GM21528 (cell line): ENCODE results near the gene USP20.
"Not testable (repeated sequence)": the region's sequence is repeated elsewhere in the genome, so short reads cannot be mapped to it uniquely, and the experiment has no call there.

Experiments
- ATAC-seq: cut with Tn5 transposase; IDR thresholded peaks from one replicate; pipeline ENCODE4 v1.9.1; 2021; ENCODE audit warnings: mild to moderate bottlenecking, moderate library complexity; ENCODE audit not compliant: unreplicated experiment, low FRiP score

The USP20 gene

DNA sequence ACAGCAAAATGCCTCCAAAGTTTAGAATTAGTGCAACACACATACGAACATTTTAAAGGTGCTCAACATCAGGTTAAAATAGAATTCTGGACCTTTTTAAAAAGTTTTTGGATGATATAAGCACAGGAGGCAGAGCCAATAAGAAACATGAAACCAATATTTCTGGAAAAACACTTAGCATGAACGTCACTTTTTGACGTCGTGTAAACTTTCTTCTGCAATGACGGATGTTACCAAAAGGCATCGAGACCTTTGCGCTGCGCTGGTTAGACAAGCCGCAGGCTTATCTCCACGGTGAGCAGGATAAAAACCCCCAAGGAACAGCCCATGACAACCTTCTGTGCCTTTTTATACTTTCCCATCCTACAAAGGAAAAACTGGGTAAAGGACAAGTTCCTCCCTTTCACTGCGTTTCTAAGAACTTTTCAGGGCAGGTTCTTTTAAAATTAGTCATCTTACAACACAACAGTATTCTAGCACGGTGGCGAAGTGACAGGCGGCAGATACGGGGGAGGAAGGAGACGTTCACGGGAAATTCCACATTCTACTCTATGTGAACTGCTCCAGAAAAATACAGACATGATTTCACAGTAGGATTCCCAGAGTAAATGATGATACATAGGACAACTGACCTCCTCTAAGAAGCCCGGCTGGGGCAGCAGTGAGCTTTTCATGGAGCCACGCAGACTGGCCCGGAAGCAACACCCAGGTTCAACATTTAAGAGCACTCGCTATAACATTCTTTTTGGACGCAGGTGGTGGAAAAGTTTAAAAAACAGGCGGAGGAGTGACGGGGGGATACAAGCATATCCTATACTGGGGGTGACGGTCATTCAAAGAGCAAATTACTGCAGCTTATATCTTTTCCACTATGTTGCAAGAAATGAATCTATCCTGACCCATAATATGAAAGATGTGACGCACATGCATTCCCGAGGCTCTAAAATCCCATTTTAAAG, 52.4 kb downstream of the USP20 start:
- no peak for ATAC-seq

DNA sequence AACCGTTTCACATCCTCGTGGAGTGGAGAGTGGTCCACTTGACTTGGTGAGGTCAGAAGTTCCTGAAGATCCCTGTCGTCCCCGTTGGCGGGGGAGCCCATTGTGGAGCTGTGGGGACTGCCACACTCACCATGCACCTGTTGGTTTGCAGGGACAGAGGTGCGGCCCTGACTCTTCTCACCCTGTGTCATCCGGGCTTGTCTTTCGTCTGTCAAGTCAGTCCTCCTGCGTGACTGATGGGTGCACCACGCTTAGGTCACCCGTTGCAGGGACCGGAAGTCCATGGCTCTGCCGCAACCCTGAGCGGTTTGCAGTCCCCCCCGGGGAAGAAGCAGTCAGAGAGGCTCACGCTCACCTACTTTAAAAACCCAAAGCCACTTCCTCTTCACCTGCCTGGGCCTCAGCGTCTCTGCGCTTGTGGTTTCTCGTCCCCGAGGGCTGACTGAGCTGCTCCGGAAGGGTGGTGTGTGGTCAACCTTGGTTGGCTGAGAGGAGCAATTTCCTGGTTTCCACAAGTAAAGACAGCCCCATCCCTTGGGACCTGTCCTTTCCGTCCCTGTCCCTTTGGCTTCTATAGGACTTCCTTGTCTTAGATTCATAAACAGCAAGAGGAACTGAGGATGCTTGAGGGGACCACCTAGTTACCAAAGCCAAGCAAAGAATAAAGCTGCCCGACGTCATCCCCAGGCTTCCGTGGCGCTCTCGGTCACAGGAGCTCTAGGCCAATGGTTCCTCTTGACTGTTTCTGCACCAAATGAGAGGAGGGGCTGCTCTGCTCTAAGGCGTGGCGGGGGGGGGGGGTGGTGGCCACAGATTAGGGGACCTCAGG, 53.2 kb downstream of the USP20 start:
- peak; percentile 56 for ATAC-seq

DNA sequence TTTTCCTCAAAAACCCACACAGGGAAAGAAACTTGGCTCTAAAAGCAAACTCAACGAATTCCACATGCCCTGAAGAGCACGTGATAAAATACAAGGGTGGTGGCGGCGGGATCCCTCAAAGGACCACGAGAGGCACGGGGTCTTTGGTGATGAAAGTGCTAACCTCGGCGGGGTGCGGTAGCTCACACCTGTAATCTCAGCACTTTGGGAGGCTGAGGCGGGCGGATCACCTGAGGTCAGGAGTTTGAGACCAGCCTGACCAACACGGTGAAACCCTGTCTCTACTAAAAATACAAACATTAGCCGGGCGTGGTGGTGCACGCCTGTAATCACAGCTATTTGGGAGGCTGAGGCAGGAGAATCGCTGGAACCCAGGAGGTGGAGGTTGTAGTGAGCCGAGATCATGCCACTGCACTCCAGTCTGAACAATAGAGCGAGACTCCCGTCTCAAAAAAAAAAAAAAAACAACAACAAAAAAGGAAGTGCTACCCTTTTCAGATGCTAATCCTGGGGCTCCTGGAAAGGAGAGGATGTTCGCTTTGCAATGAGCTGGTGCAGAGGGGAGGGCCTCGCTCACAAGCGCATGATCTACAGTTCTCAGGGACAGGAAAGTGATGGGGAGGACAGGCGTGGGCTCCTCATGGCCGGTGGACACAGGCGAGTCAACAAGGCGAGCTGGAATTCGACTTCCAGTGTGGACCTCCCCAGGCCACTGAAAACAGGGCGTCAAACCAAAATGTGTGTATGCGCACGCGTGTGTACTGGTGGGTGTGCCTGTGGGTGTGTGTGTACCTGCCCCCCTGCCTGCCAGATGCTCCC, 54.1 kb downstream of the USP20 start:
- no peak for ATAC-seq

DNA sequence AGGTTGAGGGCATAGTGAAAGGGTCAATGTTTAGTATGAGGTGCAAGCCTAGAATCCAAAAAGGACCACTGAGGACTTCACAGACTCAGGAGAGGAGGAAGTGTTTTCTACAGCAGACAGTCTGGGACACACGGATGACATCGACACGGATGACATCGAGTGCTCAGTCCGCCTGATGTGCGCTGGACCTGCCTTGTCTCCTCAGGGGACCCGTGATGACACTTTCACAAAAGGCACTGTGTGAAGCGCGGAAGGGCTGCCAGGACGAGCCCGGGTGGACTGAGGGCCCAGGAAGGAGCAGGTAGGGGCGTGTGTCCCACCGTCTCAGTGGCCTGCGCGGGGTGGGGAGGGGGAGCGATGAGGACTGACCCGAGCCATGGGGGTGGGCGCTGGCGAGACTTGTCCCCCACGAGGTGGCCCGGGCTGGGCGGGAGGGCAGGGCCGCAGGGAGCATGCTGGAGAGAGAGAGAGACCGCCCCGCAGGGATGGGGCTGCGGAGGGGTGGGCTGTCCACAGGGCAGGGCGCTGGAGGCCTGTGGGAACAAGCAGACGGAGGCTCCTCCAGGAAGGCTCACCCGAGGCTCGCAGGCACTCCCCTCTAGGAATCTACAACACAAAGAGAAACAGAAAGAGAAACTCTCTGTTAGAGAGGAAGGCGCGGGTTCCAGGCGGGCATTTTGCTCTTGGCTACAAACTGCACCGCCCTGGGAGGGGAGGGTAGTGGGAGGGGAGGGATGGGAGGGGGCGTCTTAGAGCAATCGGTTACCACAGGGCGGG, 54.9 kb downstream of the USP20 start:
- no peak for ATAC-seq

DNA sequence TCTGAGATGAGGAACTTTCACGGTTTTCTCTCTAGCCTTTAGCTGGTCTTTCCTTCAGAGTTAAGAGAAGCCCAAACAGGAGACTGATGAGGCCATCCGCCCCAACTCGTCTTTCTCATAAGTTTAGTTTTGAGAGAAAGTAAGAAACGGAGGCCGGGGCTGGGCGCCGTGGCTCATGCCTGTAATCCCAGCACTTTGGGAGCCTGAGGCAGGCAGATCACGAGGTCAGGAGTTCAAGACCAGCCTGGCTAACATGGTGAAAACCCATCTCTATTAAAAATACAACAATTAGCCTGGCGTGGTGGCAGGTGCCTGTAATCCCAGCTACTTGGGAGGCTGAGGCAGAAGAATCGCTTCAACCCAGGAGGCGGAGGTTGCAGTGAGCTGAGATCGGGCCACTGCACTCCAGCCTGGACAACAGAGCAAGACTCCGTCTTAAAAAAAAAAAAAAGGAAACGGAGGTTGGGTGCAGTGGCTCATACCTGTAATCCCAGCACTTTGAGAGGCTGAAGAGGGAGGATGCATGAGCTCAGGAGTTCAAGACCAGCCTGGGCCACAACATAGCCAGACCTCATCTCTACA, 55.6 kb downstream of the USP20 start:
- not testable (repeated sequence) for ATAC-seq

DNA sequence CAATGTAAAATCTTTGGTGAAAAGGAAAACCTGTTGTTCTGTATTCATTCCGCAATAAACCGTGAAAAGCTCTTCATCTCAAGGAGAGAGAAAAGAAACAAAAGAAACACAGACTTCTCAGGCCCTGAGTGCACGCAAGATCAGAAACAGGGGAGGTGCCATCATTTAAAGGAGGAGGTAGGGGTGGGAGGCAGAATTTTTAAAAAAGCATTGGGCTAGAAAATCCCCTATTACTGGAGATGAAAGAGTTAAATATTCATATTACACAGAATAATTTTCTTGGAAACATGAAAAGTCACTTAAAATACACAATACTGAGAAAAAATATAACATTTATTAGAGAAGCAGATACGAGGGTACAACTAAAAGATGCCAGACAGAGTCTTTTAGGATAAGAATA, 56.3 kb downstream of the USP20 start:
- ATAC-seq = no peak

DNA sequence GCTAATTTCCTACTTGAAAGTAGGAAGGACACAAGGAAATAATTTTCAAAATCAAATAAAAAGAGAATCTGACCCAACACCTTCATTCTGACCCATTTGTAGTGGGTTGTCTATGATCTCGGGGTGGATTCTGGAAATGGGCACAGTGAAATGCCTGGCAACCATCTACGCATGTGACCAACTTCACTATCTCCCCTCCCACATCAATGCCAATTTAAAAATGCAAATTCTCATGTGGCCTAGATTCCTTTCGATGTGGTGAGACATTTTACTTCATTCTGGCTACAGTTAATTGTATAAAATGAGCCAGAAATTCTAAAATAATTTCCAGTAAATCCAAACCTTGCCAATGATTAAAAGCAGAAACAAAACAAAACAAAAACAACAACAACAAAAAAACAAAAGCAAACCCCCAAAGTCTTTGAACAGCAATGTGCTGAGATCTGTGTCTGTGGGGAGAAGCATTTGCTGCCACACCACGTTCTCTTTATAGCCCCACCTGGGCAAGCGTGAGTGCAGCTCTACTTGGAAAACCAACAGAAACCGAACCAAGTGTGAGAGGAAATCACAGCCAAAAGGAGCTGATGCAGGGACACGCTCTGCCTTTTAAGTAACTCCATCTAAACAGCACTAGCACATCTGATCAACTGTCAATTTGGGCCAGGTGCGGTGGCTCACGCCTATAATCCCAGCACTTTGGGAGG, 59.0 kb downstream of the USP20 start:
- no peak for ATAC-seq

DNA sequence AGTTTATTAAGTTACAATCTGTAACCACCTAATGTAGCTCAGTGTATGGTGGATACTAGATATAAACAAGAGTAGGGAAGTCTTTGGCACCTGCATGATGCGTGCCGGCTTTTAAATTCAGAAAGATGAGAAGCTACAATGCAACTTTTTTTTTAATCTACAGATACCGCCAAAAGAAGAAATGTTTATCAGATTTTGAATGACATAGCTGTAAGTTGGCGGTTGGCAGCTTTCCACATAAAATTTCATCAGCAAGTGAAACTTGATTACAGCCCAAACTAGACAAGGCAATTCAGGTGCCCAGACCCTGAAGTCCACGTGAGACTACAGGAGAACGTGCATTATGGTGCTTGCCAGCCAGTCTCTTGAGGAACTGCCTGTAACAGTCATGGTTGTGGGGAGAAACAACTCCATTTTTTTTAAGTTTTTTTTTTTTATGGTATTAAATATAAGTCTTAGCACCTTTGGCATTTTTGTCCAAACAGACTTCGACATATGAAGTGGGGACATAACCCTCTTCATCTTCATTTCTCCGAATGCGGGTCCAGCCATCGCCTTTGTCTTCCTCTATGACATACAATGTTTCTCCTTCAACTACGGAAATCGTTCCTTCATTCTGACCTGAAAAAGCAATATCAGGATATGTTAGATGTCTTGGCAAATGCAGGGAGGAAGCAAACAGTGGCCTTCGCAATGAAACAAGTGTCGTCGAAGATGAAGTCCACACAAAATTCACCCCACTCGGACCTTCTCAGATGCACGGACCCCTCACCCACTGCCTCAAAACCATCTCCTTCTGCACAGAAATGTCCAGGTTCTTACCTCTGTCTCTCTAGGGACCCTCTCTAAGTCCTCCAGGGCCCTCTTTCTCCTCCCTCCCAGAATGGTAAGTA, 60.4 kb downstream of the USP20 start:
- ATAC-seq = no peak

DNA sequence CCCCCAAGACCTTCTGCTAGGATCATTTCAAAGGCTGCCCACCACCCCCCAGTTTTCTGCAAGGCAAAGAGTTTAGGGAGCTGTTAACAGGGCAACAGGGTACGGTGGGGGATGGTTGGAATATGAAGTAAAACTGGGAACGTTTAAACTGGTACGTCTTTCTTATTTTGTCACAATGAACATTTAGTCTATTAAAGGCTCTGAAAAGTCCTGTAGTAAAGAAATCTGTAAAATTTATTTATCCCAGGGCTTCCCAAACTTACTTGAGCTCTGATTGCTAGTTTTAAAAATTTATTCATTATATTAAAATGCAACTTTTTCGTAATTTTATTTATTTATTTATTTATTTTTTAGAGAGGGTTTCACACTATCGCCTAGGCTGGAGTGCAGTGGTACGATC, 62.0 kb downstream of the USP20 start:
- ATAC-seq = no peak

DNA sequence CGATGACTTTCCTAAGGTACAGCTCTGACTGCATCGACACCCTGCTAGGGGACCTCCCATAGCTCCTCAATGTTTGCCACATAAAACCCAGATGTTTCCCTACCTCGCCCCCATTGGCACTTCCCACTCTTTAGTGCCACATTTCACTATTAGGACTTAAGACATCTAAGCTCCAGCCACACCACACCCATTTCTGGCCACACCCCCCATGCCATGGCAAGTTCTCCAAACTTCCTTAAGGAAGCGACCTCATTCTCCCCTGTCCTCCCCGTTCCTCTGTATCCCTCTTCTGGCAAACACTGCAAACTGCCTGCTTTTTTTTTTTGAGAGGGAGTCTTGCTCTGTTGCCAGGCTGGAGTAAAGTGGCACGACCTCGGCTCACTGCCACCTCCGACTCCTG, 62.9 kb downstream of the USP20 start:
- no peak for ATAC-seq

DNA sequence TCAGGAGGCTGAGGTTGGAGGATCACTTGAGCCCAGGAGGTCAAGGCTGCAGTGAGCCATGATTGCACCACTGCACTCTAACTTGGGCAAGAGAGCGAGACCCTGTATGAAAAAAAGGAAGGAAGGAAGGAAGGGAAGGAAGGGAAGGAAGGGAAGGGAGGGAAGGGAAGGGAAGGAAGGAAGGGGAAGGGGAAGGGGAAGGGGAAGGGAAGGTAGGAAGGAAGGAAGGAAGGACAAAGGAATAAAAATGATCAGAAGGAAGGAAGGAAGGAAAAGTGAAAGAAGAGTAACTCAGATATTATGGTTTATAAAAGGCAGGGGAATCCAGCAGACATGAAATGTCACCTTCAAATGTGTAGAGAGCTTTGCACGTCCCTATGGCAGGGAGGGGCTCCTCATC, 64.4 kb downstream of the USP20 start:
- no peak for ATAC-seq

DNA sequence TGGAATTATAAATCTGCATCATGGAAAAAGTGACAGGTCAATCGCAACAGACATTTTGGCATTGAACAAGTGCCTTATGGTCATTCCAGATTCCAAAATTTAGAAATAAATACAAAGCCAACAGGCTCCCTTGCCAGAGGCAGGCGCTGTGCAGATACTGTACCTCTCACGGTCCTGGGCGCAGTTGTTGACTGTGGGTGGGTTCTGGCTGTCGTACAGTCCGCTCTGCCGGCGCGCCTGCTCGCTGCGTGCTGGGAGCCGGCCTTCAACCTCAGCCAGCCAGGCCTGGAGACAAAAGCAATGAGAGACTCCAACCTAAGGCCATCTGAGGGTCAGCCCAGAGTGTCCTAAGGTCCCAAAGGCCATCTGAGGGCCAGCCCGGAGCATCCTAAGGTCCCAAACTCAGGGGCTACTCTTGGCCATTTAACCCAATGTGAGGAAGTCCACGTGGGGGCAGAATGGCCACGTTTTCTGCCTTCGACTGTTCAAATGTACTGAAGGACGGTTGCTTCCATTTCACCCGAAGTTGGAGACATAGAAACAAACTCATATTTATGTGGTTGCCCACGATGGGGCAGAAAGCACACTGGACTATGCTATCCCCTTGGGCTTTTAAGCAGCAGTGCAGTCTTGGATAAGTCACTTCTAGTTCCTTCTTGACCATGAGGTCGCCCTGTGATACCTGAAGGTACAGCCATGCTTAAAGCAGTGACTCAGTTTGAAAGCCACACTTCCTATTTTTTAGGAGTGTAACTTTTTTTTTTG, 65.2 kb downstream of the USP20 start:
- peak; percentile 74 for ATAC-seq

DNA sequence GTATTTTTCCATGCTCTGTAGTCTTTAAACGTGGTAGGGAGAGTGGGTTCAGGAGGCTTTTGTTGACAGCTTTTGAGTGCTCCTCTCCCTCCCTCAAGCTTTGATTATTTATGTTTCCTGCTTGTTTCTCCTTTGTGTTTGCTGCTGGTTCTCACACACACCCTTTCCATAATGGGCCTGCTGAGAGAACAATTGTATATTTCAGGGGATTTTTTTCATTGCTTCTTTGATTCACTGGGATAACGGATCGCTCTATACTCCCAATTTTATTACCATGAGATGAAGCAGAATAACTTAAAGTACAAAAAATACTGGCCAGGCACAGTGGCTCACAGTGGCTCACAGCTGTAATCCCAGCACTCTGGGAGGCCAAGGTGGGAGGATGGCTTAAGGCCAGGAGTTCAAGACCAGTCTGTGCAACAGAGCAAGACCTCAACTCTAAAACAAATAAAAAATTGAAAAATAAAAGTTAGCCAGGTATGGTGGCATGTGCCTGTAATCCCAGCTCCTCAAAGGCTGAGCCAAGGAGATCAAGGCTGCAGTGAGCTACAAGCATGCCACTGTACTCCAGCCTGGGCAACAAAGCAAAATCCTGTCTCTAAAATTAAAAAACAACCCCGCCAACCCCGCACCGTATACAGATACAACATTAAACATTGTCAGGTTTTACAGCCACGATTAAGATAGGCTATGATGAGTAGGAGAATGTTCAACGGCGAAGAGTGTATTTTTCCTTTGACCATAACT, 66.9 kb downstream of the USP20 start:
- ATAC-seq = no peak

DNA sequence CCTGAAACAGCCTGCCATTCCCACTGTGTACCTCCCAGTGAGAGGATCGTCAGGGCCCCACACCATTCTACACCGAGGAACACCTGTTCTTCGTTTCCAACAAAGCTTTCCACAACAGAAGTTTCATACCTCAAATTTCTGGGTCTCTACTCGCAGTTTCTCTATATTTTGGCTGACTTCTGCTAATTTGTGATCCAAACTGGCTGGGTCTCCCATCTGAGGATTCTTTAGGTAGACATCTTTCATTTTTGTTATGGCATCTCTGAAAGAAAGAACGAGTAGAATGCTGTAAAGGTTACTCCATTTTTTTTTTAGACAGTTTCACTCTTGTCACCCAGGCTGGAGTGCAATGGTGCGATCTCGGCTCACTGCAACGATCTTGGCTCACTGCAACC, 67.5 kb downstream of the USP20 start:
- ATAC-seq = no peak

DNA sequence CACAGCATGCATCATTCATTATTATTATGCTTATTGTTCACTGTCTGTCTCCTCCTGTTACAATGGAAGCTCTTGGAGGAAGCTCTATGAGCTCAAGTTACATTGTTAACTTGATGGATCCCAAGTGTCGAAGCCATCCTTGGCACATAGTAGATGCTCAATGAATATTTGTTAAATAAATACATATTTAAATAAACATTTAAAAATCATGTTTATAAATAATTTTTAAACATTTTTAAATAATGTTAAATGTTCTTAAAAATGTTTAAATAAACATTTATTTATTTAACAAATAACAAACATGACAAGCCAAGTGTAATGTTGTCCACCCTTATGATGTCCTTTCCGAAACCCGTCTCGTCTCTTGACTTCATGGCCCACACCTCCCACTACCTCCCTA, 69.5 kb downstream of the USP20 start:
- ATAC-seq = no peak

DNA sequence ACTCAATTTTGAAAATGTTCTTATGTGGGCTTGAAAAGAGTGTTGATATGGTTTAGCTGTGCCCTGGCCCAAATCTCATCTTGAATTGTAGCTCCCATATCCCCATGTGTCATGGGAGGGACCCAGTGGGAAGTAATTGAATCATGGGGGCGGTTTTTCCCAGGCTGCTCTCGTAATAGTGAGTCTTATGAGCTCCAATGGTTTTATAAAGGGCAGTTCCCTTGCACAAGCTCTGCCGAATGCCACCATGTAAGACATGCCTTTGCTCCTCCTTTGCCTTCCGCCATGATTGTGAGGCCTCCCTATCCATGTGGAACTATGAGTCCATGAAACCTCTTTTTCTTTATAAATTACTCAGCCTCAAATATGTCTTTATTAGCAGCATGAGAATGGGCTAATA, 71.0 kb downstream of the USP20 start:
- no peak for ATAC-seq

DNA sequence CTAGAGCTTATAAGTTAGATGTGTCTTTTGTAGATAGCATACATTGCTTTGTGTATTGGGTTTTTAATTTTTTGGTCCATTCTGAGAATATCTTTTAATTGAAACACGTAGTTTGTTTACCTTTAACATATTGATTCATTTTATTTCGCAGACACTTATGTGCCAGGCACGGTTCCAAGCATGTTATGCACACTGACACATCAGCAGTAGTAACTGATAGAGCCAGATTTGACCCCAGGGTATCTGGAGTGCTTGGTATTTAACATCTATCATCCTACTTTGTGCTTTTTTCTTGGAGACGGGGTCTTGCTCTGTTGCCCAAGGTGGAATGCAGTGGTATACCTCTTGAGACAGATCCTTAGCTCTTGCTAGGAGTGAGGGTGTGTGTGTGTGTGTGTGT, 71.9 kb downstream of the USP20 start:
- ATAC-seq = no peak
